NCI-H2081 treated with DMSO at 0.1 percent for 48 hours (cell line): Measurements from ENCODE around the gene MICA.
"Not testable (repeated sequence)": the region's sequence is repeated elsewhere in the genome, so short reads cannot be mapped to it uniquely, and the experiment has no call there.

ENCODE experiments used
- DNase-seq: peaks from one replicate; lab custom pipeline; 2025; lab: John Stamatoyannopoulos, UW

The MICA gene

DNA sequence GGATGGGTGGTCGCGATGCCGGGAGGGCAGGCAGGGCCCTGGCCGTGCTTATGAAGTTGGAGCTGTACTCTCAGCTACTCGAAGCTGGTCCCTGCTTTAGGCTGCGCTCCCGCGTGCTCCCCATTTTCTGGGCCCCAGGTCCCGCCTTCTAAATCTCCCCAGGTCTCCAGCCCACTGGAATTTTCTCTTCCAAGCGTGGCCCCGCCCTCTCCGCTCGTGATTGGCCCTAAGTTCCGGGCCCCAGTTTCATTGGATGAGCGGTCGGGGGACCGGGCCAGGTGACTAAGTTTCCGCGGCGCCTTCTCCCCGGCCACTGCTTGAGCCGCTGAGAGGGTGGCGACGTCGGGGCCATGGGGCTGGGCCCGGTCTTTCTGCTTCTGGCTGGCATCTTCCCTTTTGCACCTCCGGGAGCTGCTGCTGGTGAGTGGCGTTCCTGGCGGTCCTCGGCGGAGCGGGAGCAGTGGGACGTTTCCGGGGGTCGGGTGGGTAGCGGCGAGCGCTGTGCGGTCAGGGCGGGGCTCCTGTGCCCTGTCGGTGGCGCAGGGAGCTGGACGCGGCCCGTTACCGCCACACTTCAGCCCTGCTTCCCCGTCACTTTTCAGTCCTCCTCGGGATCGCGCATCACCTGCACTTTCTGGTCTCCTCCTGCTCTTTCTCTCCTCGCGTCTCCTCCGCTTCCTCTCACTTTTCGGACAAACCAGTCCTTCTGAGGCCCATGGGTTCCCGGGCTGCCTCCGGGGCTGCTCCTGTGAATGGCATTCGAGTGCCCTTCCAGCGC is at the start of gene MICA:
TSS of gene MICA (plus strand) at position 313 of the 778 bp plus-strand sequence. CDS start at position 351, 38 bp downstream.
- no peak for DNase-seq

GRCh38 chr6:31354158-31354863 is 49.1 kb upstream of the MICA start:
- DNase-seq = no peak

GRCh38 chr6:31354864-31355582 is 48.4 kb upstream of the MICA start:
- no peak for DNase-seq

- no peak for DNase-seq
Measured at GRCh38 chr6:31355583-31355948, 47.8 kb upstream of the MICA start.

- no peak for DNase-seq
Measured at GRCh38 chr6:31356216-31356945, 47.0 kb upstream of the MICA start.

DNA sequence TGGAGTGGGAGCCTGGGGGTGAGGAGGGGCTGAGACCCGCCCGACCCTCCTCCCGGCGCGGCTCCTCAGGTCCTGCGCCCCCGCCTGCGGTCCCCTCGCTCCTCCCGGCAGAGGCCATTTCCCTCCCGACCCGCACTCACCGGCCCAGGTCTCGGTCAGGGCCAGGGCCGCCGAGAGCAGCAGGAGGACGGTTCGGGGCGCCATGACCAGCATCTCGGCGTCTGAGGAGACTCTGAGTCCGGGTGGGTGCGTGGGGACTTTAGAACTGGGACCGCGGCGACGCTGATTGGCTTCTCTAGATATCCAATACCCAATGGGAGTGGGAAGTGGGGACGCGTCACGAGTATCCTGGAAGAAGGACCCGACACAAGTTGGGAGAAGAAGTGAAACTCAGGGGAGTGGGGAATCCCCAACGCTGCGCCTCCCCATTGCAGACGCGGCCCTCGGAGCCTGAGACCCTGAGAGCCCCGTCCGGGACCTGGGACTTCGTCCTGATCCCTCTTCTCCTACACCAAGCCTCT is 46.4 kb upstream of the MICA start, which contains the start of gene HLA-B:
TSS of gene HLA-B (minus strand) at position 234 of the 521 bp plus-strand sequence. CDS start at position 213, 21 bp downstream.
- DNase-seq = no peak

DNA sequence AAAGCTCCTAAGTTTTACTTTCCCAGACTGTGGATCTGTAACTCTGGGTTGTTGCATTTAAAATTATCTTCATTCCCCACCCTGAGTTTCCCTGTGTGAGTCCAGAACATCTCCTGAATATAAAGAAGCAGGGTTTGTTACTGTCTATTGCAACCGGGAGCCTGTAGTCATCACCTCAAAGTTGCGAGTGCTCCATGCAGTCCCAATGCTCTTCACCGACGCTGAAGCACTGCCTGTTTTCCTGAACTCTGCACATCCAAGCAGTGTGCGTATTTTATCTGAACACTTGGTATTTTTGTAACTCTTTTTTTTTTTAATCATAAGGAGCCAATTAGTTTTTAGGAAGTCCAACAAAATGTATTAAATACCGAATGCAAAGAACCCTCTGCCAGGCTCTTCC is 45.5 kb upstream of the MICA start:
- no peak for DNase-seq

DNA sequence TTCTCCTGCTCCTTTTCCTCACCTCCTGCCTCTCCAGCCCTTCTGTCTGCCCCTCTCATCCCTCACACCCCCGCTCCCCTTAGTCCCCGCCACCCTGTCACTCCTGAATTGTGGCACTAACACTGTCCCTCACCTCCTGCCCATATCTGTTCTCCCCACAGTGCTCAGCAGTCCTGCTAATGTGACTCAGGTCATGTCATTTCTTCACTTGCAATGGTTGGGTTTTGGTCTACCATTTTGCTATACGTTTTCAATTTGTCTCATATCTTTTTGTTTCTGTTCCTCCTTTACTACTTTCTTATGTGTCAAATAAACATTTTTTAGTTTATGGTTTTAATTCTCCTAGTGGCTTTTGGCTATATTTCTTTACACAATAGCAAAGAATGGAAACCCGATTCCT is 45.1 kb upstream of the MICA start:
- no peak for DNase-seq

DNA sequence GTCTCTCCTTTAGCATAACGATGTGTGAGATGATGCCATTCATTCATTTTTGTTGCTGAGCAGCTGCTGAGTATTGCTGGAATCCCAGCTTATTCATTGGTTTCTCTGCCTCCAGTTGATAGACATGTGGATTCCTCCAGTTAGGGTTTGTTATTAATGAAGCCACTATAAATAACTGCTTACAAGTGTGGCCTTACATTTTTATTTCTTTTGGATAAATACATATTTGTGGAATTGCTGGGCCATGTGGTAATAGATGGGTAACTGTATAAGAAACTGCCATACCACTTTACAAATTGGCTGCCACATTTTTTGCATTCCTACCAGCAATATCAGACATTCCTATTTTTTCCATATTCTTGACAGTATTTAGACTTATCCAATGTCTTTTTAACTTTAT is 43.8 kb upstream of the MICA start:
- DNase-seq = no peak

GRCh38 chr6:31362751-31363150 is 40.6 kb upstream of the MICA start:
- DNase-seq = no peak

- no peak for DNase-seq
Measured at GRCh38 chr6:31363811-31364210, 39.6 kb upstream of the MICA start.

DNA sequence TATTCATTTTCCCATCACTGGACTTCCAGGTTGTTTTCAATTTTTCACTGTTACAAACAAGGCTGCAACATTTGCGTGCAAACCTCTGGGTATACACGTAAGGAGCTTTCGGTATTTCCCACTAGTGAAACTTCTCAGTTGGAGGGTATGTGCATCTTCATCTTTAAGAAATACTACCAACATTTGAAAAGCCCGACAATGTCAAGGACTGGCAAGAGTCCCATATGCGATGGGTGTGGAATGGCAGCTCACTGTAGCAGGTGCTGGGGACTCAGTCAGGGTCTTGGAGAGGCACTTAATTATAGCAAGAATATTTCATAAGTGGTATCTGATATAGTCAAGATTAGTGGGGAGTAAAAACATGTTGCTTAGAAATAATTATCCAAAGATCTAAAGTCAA is 37.5 kb upstream of the MICA start:
- no peak for DNase-seq

DNA sequence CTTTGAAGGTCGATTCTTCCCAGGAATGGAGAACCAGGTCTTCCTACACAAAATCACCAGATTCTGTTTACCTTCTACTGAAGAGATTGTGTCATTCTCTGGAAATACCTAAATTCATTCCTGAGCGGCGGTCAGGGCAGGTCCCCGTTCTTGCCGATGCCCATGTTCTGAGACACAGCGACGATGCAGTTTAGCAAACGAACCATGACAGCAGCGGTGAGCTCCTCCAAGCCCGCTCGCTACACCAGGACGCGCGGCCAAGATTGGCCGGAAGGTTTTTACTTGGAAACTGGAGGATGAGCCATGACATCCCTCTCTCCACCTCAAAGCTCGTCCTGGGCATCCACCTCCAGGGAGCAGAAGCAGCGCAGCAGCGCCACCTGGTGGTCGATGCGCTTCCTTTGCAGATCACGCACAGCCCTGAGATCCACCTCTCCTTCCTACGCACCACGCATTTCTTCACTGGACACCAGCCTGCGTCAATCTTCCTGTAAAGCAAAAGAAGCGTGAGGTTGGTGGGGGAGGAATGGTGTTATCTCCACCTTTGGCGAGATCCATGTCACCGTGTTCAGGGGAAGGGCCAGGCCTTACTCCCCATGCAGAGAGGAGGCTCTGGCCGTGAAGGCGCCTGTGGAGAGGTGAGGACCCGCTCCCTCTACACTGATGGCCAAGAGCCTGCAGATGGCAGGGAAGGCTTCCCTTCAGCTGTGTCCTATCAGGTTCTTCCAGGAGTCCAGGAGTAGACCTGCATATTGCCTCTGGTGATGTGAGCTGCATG is 36.5 kb upstream of the MICA start:
- DNase-seq = peak; percentile 25

DNA sequence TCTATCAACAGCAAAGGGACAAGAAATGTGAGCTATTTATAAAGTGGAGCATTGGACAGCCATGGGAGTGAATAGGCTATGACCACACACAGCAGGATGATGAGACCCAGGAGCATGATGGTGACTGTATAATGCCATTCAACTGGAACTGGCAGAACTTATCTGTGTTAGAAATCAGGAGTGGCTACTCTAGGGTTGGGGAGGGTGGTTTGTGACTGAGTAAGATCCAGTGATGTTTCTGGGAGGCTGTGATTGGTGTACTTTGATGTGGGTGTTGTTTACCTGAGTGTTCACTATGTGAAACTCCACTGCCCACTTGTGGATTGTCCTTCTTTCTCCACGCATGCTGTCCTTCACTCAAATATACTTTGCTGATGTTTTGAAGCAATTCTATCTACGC is 34.9 kb upstream of the MICA start:
- no peak for DNase-seq

- DNase-seq = not testable (repeated sequence)
Measured at GRCh38 chr6:31374118-31374517, 29.3 kb upstream of the MICA start.

DNA sequence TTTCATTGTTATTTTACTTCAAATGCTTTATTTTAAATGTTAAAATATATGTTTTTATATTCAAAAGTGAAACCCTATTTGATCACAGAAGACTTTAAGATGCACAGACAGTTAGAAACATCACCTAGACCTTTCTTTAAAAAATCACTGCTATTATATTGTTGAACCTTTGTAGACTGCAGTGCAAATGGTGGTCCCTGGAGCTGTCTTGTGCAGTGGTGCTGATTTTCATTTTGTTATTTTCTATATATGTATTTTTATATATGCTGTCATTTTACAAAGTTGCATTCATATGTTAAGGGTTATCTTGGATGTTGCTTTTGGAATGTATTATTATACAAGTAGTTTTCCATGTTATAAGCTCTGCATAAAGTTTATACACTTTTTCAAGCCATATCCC is 27.7 kb upstream of the MICA start:
- DNase-seq = no peak

- no peak for DNase-seq
Measured at GRCh38 chr6:31377029-31377428, 26.4 kb upstream of the MICA start.

GRCh38 chr6:31378062-31378720 is 25.2 kb upstream of the MICA start:
- DNase-seq = no peak

GRCh38 chr6:31378721-31379103 is 24.7 kb upstream of the MICA start:
- no peak for DNase-seq

- DNase-seq = no peak
Measured at GRCh38 chr6:31379850-31380249, 23.5 kb upstream of the MICA start.

DNA sequence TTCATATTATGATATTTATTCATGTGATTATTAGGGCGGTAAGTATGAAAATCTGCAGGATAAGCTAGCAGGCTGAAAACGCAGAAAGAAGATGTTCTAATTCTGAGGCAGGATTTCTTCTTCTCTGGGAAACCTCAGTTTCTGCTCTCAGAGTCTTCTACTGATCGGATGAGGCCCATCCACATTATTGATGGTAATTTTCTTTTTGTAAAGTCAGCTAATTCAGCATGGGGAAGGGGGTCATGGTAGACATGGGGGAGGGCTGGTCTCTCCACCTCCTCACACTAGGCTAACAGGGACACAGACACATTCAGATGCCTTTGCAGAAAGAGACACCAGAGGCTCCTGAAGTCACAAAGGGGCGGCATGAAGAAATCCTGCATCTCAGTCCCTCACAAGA is 21.7 kb upstream of the MICA start:
- no peak for DNase-seq
